Activated CD4-positive, alpha-beta memory T cell treated with anti-CD3 and anti-CD28 coated beads, Interleukin-2, amount 10 ng/mL, durations not matched to agents 7 days and 5 days (primary cell): ENCODE measurements around the gene CHRNA1. TPM values are rescaled to one million over a fixed set of nuclear protein-coding genes. Genes with fewer than 3 reads are reported as not detected.

Experiments
- CTCF ChIA-PET: fragments of 350-600 bp; sonication (Branson Sonifier 250); formaldehyde crosslinking; loops from one replicate; lab custom pipeline; 2021; ENCODE audit warnings: antibody characterized with exemption, inconsistent platforms; lab: Charles Lee
- POLR2A ChIA-PET: fragments of 350-600 bp; sonication (Branson Sonifier 250); formaldehyde crosslinking; loops from one replicate; lab custom pipeline; 2021; ENCODE audit warnings: antibody characterized with exemption; lab: Charles Lee
- DNase-seq: peaks from one replicate; pipeline ENCODE4 v3.0.0-alpha.2; 2020
- H3K27ac Mint-ChIP-seq: one replicate; pipeline ENCODE4 v1.8.0; 2021; ENCODE audit warnings: mild to moderate bottlenecking, mixed read lengths
- H3K27me3 Mint-ChIP-seq: one replicate; pipeline ENCODE4 v1.8.0; 2021; ENCODE audit warnings: mixed read lengths
- H3K36me3 Mint-ChIP-seq: one replicate; pipeline ENCODE4 v1.8.0; 2021; ENCODE audit warnings: low read depth, mixed read lengths
- H3K4me1 Mint-ChIP-seq: one replicate; pipeline ENCODE4 v1.8.0; 2021; ENCODE audit warnings: mixed read lengths
- H3K4me3 Mint-ChIP-seq: one replicate; pipeline ENCODE4 v1.8.0; 2021; ENCODE audit warnings: mild to moderate bottlenecking, mixed read lengths
- H3K9me3 Mint-ChIP-seq: one replicate; pipeline ENCODE4 v1.8.0; 2021; ENCODE audit warnings: mixed read lengths
- total RNA-seq, 2 experiments: library from RNA; stranded (reverse); gene quantifications; one replicate each; pipeline ENCODE4 v1.2.3, GENCODE V29; 2021

Gene CHRNA1
- total RNA-seq, 2 experiments from 2014 or later: not detected

DNA sequence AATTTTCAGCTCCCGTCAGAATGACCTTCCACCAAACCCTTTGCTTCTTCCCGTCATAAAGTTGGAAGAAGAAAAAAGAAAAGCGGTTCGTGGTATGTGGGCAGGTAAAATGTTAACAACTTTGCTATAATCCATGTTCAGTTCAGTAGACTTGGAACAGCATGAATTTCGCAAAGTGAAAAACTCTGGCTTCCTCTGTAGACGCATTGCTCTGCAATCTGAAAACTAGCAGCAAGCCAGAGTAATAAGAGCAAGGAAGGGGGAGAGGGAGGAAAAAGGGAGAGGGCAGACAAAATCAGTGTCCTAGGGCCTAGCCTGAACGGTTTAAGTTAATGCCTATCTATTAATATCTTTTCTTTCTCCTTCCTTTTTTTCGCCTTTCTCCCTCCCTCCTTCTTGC is 26.7 kb upstream of the CHRNA1 start:
- H3K4me1 Mint-ChIP-seq: peaks cover 17% of the 10 kb centered on the region
- no peak overlapping the region for H3K4me3 Mint-ChIP-seq
- ChIA-PET CTCF (no interaction called here), POLR2A (no interaction called here)
- no peaks in the 10 kb centered on the region for H3K9me3 Mint-ChIP-seq
- no peaks in the 10 kb centered on the region for H3K27me3 Mint-ChIP-seq
- no peaks in the 10 kb centered on the region for H3K36me3 Mint-ChIP-seq
- no peak overlapping the region for H3K27ac Mint-ChIP-seq
- no peak for DNase-seq

DNA sequence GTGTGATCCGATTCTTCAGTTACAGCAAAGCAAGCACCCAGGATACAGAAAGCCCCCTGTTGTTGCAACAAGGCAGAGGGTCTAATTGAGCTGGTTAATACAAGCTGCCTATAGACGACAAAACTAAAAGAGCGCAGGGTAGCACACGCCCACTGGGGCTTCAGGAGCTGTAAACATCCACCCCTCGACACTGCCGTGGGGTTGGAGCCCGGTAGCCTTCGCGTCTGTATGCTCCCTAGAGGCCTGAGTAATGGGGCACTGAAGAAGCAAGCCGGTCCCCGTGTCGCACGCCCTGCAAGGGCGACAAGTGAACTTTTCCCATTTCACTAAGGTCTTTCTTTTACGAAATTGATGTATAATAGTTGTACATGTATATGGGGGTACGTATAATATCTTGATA is 24.7 kb upstream of the CHRNA1 start:
- POLR2A ChIA-PET: interaction anchor here (1.0 to 1.2 kb wide), 2 partner anchors 12 to 40 kb away, joined by 3 read pairs; no protein-coding TSS in a partner anchor
- Mint-ChIP-seq H3K4me1 (peaks cover 3% of the 10 kb centered on the region), H3K36me3 (no peaks in the 10 kb centered on the region), H3K9me3 (no peaks in the 10 kb centered on the region), H3K27ac (no peak overlapping the region), H3K4me3 (no peak overlapping the region), H3K27me3 (no peaks in the 10 kb centered on the region)
- CTCF ChIA-PET: no interaction called here
- no peak for DNase-seq

DNA sequence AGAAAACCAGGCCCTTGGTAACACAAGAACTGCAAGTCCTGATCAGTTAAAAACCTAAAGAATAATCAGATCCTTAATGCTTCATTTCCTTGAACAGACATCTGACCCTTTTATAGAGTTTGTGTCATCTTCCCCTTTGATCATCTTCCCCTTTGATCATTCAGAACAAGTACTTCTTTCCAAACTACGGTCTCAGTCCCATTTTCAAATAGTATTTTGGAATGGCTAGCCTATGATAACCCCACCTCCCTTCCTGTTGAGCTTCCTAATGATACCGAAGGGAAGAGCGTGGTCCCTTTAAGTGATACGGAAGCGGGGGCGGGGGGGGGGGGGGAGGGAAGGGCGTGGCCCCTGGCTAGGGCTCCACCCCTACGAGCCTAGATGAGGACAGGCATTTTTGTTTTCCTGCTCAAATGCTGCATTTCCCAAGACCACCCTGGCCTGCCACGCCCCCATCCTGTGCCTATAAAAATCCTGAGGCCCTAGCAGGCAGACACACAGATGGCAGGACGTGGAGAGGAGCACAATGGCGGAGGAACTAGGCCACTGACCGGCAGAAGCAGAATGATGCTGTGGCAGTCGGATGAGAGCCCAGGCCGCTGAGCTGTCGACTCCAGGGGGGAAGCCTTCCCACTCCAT is 24.1 kb upstream of the CHRNA1 start:
- ChIA-PET CTCF (no interaction called here), POLR2A (interaction anchor here (1.2 kb wide), 1 partner anchor 39 kb away, joined by 3 read pairs; no protein-coding TSS in a partner anchor)
- Mint-ChIP-seq H3K4me1 (peaks cover 3% of the 10 kb centered on the region), H3K27ac (no peak overlapping the region), H3K4me3 (no peak overlapping the region), H3K9me3 (no peaks in the 10 kb centered on the region), H3K27me3 (no peaks in the 10 kb centered on the region), H3K36me3 (no peaks in the 10 kb centered on the region)
- DNase-seq: no peak

DNA sequence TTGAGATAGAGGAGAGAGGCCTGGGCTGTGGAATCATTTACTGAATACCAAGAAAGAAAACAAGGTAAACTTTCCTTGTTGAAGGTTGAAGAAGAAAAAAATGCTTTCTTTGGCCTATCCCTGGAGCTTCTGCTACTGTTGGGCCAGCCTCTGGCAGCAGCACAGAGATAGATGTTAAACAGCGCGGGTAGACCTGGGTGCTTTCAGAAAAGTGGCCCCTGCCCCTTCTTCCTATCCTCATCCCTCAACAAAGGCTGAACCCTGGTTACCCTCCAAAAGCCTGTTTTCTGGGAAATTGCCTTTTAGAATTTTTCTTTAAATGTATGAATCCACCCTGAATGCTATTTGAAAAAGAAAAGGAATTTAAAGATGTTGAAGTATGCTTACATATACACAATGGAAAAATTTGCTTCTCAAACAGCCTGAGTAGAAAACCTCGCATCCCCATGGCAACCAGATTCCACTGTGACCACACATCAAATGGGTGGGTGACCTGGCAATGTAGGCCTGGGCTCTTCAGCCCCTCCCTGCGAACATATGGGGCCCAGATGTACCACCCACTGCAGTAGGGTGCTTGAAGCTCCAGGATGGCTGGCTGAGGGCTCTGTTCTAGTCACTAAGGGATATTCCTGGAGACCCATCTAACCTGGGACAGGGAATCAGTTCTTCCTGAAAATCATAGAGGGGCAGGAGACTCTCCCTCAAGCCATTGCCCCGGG is 23.4 kb upstream of the CHRNA1 start:
- CTCF ChIA-PET: interaction anchor here (1.5 to 1.6 kb wide), 2 partner anchors 16 to 38 kb away, joined by 3 to 4 read pairs; no protein-coding TSS in a partner anchor

DNA sequence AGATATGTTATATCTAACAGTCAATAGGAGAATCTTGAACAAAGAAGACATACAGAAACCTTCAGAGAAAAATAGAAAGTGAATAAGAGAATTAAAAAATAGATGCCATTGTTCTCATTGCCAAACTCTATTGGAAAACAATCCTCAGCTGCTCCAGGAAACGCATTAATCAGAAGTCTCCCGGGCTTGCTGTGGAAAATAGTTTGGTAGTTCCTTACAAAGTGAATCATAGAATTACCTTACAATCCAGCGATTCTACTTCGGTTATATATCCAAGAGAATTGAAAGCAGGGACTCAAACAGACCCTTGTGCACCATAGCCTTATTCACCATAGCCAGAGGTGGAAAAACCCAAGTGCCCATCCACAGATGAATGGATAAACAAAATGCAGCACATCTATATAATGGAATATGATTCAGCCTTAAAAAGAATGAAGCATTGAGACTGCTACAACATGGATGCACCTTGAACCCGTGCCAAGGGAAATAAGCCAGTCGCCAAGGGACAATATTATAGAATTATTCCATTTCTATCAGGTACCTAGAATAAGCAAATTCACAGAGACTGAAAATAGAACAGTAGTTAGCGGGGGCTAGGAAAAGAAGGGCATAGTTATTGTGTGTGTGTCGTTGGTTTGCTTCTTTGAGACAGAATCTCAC is 21.9 kb upstream of the CHRNA1 start:
- ChIA-PET POLR2A (no interaction called here), CTCF (interaction anchor here (1.5 to 1.6 kb wide), 2 partner anchors 15 to 36 kb away, joined by 3 to 4 read pairs; no protein-coding TSS in a partner anchor)
- H3K9me3 Mint-ChIP-seq: no peaks in the 10 kb centered on the region
- peaks cover 3% of the 10 kb centered on the region for H3K4me1 Mint-ChIP-seq
- H3K27ac Mint-ChIP-seq: no peak overlapping the region
- H3K27me3 Mint-ChIP-seq: no peaks in the 10 kb centered on the region
- no peak overlapping the region for H3K4me3 Mint-ChIP-seq
- DNase-seq: no peak
- no peaks in the 10 kb centered on the region for H3K36me3 Mint-ChIP-seq

More for the DNA sequence above, 23.4 kb upstream of the CHRNA1 start:
- no peaks in the 10 kb centered on the region for H3K9me3 Mint-ChIP-seq
- POLR2A ChIA-PET: no interaction called here
- H3K36me3 Mint-ChIP-seq: no peaks in the 10 kb centered on the region
- H3K4me3 Mint-ChIP-seq: no peak overlapping the region
- H3K27ac Mint-ChIP-seq: no peak overlapping the region
- H3K27me3 Mint-ChIP-seq: no peaks in the 10 kb centered on the region
- DNase-seq: no peak
- H3K4me1 Mint-ChIP-seq: peaks cover 3% of the 10 kb centered on the region

DNA sequence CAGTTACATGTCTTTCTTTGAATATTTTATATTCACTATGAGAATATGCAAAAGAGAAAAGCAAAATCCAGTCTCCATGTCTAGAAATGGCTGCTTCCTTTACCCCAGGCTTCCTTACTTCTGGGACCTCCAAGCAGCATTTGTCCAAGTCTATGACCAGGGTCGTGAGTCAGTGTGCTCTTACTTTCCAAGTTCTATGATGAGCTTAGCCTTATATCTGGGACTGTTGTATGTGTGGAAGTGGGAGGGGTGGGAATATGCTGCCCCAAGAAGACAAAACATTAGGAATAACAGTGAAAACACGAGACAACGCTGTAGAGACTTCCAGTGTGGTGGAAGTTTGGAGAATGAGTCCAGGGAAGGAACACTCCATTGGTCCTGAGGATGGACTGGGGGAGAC is 21.2 kb upstream of the CHRNA1 start:
- no peak for DNase-seq
- H3K9me3 Mint-ChIP-seq: no peaks in the 10 kb centered on the region
- ChIA-PET CTCF (no interaction called here), POLR2A (no interaction called here)
- H3K4me1 Mint-ChIP-seq: peaks cover 3% of the 10 kb centered on the region
- no peaks in the 10 kb centered on the region for H3K27me3 Mint-ChIP-seq
- no peak overlapping the region for H3K27ac Mint-ChIP-seq
- no peak overlapping the region for H3K4me3 Mint-ChIP-seq
- H3K36me3 Mint-ChIP-seq: no peaks in the 10 kb centered on the region

DNA sequence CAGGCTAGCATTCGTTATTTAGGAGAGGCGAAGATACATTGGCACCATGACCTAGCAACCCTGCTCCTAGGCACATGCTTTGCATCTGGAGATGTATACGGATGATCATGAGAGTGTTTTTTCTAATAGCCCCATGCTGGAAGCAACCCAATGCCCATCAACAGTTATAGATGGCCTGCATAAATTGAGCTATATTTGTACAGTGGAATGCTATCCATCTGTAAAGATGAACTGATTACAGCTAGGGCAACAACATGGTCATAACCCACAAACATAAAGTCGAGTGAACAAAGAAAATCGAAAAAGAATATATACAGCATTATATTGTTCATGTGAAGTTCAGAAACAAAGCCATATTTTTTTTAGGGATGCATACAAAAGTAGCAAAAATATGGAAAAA is 20.6 kb upstream of the CHRNA1 start:
- H3K27ac Mint-ChIP-seq: no peak overlapping the region
- CTCF ChIA-PET: no interaction called here
- no peaks in the 10 kb centered on the region for H3K9me3 Mint-ChIP-seq
- no peak overlapping the region for H3K4me3 Mint-ChIP-seq
- H3K36me3 Mint-ChIP-seq: no peaks in the 10 kb centered on the region
- peaks cover 3% of the 10 kb centered on the region for H3K4me1 Mint-ChIP-seq
- H3K27me3 Mint-ChIP-seq: no peaks in the 10 kb centered on the region
- DNase-seq: no peak
- POLR2A ChIA-PET: no interaction called here

DNA sequence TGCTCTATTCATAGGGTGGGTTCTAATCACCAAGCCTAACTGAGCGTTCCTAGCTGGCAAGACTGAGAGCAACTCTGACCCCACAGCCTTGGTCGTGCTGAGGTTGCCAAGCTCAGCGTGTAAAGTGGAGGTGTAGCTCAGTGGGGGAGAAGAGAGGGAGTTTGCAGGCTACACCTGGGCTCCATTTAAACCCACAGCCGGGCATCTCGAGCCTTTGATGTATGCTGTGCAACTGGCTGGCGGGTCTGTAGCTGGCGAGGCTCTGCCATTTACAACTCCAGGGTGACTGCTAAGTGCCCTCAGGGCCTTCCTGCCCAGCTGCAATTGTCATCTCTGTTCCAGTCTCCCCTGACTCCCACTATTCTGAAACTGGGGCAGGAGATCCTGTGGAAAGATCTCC is 20.0 kb upstream of the CHRNA1 start:
- Mint-ChIP-seq H3K36me3 (no peaks in the 10 kb centered on the region), H3K27me3 (no peaks in the 10 kb centered on the region), H3K9me3 (no peaks in the 10 kb centered on the region), H3K27ac (no peak overlapping the region), H3K4me1 (peaks cover 4% of the 10 kb centered on the region), H3K4me3 (no peak overlapping the region)
- DNase-seq: no peak
- ChIA-PET POLR2A (no interaction called here), CTCF (no interaction called here)

DNA sequence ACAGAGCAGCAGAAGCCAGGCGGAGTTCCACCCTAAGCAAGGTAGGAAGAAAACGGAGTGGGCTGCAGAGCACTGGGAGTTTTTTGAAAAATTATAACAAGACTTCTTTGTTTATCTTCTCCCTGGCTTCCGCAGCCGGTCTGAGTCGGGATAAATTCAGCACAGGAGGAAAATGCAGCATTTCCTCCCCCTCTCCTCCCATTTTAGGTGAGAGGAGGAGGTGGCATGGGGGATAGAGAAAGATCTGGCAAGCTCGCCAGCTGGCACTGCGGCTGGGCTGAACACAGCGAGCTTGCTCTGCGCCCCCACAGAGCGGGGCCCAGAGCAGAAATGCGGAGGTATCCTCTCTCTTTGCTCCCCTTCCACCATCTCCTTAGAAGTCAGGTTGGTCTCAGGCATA is 17.7 kb upstream of the CHRNA1 start:
- no peak overlapping the region for H3K4me3 Mint-ChIP-seq
- POLR2A ChIA-PET: no interaction called here
- no peak for DNase-seq
- peaks cover 22% of the 10 kb centered on the region for H3K4me1 Mint-ChIP-seq
- H3K27me3 Mint-ChIP-seq: no peaks in the 10 kb centered on the region
- CTCF ChIA-PET: no interaction called here
- H3K27ac Mint-ChIP-seq: no peak overlapping the region
- H3K36me3 Mint-ChIP-seq: no peaks in the 10 kb centered on the region
- no peaks in the 10 kb centered on the region for H3K9me3 Mint-ChIP-seq

DNA sequence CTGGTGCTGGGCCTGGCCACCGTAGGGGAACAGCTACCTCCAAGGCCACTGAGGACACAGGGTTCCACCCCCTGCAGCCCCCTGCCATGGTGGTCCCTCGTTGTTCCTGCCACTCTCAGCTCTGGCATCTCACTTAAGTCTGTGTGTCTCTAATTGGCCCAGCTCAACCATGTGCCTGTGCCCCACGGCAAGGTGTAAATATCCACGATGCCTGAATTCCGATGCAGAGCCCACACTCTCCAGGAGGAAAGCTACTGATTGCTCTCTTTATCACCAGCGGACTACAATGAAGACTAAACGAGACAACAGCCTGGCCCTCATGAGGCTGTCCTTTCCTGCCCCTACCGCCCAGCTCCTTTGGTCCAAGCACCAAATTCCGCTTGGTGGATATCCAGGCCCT is 17.0 kb upstream of the CHRNA1 start:
- no peak for DNase-seq
- H3K9me3 Mint-ChIP-seq: no peaks in the 10 kb centered on the region
- CTCF ChIA-PET: no interaction called here
- POLR2A ChIA-PET: no interaction called here
- no peaks in the 10 kb centered on the region for H3K27me3 Mint-ChIP-seq
- H3K27ac Mint-ChIP-seq: no peak overlapping the region
- peaks cover 26% of the 10 kb centered on the region for H3K4me1 Mint-ChIP-seq
- no peaks in the 10 kb centered on the region for H3K36me3 Mint-ChIP-seq
- H3K4me3 Mint-ChIP-seq: no peak overlapping the region

DNA sequence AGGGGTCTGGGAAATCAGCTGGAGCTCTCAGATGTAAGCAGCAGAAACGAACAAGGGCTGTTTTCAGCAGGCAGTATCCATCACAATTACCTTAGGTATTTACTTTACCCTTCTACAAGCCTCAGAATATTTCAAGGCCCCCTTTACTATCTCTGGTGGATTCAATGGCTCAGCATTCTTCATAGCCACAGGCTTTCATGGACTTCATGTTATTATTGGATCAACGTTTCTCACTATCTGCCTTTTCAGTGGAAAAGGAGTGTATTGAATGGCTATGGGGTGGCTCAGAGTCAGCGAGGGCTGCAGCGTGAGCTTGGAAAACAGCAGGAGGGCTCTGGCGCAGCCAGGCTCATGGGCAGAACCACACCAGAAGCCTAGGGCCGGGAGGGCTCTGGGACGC is 16.6 kb upstream of the CHRNA1 start:
- Mint-ChIP-seq H3K36me3 (no peaks in the 10 kb centered on the region), H3K9me3 (no peaks in the 10 kb centered on the region), H3K27ac (no peak overlapping the region), H3K4me3 (no peak overlapping the region), H3K27me3 (no peaks in the 10 kb centered on the region), H3K4me1 (peaks cover 31% of the 10 kb centered on the region)
- POLR2A ChIA-PET: no interaction called here
- no peak for DNase-seq
- CTCF ChIA-PET: no interaction called here

DNA sequence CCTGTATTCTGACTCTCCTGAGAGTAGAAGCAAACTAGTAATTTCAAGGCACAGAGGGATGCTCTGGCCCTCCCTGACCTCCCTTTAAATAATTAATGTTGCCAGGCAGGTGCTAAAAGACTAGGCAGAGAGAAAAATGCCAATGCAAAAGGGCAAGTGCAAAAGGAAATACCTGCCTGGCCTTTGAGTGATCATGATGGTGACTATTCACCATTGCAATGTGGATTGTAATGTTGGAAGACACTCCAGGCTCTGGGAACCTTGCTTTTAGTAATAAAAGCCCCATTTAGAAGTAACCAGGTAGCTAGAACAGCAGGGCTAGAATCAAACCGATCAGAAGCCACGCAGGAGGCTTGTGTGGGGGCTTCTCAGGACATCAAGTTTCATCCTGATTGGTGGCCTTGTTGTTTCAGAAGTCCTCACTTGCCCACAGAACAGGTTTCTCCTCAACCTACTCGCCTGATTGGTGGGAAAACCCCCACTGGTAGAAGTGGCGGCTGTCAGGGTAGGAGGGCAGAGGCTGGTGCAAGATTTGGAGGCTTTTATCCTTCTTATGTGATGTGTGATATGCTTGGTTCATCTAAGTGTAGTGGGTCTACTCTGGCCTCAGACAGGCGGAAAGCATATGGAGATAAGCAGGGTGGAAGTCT is 16.0 kb upstream of the CHRNA1 start:
- ChIA-PET CTCF (interaction anchor here (0.7 kb wide), 1 partner anchor 35 kb away, joined by 4 read pairs; no protein-coding TSS in a partner anchor), POLR2A (no interaction called here)
- Mint-ChIP-seq H3K4me3 (no peak overlapping the region), H3K27me3 (no peaks in the 10 kb centered on the region), H3K27ac (no peak overlapping the region), H3K36me3 (no peaks in the 10 kb centered on the region), H3K9me3 (no peaks in the 10 kb centered on the region), H3K4me1 (peaks cover 36% of the 10 kb centered on the region)
- DNase-seq: no peak
